Measurements from ENCODE around the gene TXNDC17.
"Not testable (repeated sequence)": the region's sequence is repeated elsewhere in the genome, so short reads cannot be mapped to it uniquely, and the experiment has no call there.

Gene TXNDC17

GRCh38 chr17:6636616-6637457 is 4.0 kb upstream of the TXNDC17 start:
- in situ Hi-C loops (cut with MboI; ENCODE audit: low sequenced_read_pairs) = no loop called here

GRCh38 chr17:6637458-6637840 is 3.4 kb upstream of the TXNDC17 start:
- in situ Hi-C loops (cut with MboI; ENCODE audit: low sequenced_read_pairs) = no loop called here

DNA sequence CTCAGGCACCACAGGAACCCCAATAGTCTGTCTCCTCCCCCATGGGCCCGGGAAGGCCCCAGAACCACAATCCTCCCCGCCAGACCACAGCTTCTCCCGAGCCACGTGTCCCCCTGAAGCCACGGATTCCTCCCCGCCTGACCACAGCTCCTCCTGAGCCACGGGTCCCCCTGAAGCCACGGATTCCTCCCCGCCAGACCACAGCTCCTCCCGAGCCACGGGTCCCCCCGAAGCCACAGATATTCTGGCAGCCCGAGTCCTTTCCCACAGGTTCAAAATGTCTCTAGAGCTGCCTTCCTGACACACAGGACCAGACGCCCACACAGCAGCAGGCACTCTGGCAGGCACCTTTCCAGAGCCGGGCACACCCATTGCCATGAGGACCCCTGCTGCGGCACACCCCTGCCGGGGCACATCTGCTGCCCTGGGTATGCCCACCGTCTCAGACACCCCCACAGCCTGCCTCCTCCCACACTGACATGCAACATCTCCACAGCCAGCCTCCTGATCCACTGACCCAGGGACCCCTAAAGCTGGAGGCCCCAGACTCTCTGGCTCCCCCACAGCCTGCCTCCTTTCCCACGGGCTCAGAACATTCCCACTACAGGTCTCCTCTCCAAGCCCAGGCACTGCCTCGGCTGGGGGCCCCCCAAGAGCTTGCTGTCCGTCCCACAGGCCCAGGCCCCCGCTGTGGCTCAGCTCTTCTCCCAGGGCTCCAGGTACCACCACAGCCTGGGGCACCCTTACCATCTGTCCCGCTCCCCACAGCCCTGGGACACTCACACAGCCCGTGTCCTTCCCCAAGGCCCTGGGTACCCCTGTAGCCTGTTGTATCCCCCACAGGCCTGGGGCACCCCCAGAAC is 2.6 kb upstream of the TXNDC17 start:
- in situ Hi-C loops (cut with MboI; ENCODE audit: low sequenced_read_pairs) = no loop called here

DNA sequence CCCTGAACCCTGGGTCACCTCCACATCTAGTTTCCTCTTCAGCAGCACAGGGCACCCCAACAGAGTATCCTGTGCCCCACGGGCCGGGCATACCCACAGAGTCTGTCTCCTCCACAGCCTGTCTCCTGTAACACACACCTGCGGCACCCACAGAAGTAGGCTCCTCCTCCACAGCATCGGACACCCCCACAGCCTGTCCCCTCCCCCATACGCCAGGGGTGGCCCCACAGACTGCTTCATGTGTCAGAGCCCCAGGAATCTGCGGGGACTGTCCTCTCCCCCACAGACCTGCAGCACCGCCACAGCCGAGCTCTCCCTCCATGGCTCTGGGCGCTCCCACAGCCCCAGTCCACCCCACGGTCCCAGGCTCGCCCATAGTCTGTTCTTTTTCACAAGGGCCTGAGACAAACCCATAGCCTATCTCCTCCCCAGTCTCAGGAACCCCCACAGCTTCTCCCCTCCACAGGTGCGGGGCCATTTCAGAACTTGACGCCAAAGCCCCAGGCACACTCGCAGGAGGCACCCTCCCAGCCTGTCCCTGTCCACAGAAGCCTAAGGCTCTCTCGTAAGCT is 1.8 kb upstream of the TXNDC17 start:
- in situ Hi-C loops (cut with MboI; ENCODE audit: low sequenced_read_pairs) = no loop called here

DNA sequence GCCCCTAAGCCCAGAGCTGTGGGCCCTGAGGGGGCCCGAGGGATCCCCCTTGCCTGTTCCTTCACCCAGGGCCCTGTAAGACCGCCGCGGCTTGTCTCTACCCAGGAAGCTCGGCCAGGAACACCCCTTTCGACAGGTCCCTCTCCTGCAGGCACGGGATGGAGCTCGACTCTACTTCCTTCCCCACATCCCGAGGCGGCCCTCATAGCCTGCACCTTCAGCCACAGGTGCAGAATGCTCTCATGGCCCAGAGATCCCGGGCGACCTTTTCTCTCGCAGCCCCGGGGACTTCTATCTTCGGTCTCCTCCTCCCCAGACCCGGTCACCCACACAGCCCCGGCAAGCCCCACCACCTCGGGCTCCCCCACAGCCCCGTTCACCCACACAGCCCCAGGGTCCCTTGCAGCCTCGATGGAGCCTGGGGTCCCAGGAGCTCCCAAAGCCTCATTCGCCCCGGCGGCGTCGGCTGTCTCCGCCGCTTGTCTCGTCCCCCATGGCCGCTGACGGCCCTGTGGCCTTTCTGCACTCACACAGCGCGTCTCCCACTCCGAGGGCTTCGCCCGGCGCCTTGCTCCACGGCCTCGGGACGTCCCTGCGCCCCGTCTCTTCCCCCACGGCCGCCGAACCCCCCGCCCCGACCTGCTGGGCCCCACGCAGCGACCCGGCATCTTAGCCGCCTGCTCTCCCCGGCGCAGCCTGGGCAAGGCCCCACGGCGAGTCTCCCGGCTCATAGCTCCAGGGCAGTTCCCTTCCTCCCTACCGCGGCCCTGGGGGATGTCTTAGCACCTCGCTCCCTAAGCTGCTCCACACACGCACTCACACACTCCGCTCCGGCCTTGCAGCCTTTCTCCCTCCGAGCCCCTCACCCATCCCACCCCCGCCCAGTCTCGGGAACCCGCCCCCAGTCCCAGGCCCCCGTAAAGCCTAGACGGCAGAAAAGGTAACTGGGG is 999 bp upstream of the TXNDC17 start:
- in situ Hi-C loops (cut with MboI; ENCODE audit: low sequenced_read_pairs) = no loop called here

- in situ Hi-C loops (cut with MboI; ENCODE audit: low sequenced_read_pairs) = no loop called here
Measured at GRCh38 chr17:6641247-6641863, 495 bp downstream of the TXNDC17 start.

- in situ Hi-C loops (cut with MboI; ENCODE audit: low sequenced_read_pairs) = no loop called here
Measured at GRCh38 chr17:6642592-6642991, 1.7 kb downstream of the TXNDC17 start.

DNA sequence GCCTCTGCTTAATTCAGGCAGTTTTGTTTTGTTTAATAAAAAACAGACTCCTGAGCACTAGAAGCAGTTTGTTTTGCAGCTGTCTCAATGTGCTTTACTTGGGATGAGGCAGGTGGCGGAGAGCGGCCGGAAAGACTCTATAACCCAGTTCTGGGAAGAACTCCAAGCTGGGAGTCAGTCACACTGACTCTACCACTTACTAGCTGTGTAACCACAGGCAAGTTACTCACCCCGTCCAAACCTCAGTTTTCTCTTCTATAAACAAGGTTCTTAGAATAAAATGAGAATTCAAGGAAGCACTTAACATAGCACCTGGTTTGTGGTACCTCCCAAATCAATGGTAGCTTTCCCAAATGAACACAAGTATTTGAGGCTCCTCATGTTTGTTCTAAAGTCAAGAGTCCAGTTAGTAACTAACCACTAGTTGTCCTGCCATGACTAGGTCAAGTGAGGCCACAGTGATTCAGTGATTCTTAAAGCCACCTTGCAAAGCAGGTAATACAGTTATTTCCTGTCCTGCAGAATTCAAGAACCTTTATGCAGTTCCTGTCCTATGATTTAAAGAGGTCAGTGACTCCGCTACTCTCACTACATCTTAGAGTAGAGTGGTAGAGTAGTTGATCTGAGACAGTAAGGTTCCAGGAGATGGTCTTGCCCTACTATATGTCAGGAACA is 2.7 kb downstream of the TXNDC17 start:
- in situ Hi-C loops (cut with MboI; ENCODE audit: low sequenced_read_pairs) = no loop called here

DNA sequence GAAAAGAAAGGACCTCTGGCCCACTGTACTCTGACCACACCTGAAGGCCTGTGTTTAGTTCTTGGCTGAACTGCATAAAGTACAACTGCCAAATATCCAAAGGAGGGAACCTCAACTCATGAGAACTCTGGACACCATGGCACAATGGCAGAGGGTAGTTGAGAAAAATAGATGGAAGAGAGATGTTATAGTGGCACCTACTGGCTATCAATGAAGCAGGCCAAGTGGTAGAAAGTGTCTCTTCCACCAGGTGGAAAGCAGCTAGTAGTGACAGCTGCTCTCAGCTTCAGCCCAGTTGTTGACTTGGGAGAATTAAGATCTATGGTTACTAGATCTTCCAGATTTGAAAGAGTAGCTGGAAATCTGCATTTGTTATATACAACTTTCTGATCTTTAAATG is 7.3 kb downstream of the TXNDC17 start:
- in situ Hi-C loops (cut with MboI; ENCODE audit: low sequenced_read_pairs) = no loop called here

- in situ Hi-C loops (cut with MboI; ENCODE audit: low sequenced_read_pairs) = no loop called here
Measured at GRCh38 chr17:6651354-6651918, 10.6 kb downstream of the TXNDC17 start, which contains the start of the genes C17orf100 and MED31. Gene C17orf100, plus strand, starts transcription at chr17:6651762. Its CDS starts 152 bp downstream, at chr17:6651914. Gene MED31, minus strand, starts transcription at chr17:6651605. Its CDS starts 77 bp downstream, at chr17:6651528.

- in situ Hi-C loops (cut with MboI; ENCODE audit: low sequenced_read_pairs) = no loop called here
Measured at GRCh38 chr17:6651919-6652452, 11.1 kb downstream of the TXNDC17 start.

DNA sequence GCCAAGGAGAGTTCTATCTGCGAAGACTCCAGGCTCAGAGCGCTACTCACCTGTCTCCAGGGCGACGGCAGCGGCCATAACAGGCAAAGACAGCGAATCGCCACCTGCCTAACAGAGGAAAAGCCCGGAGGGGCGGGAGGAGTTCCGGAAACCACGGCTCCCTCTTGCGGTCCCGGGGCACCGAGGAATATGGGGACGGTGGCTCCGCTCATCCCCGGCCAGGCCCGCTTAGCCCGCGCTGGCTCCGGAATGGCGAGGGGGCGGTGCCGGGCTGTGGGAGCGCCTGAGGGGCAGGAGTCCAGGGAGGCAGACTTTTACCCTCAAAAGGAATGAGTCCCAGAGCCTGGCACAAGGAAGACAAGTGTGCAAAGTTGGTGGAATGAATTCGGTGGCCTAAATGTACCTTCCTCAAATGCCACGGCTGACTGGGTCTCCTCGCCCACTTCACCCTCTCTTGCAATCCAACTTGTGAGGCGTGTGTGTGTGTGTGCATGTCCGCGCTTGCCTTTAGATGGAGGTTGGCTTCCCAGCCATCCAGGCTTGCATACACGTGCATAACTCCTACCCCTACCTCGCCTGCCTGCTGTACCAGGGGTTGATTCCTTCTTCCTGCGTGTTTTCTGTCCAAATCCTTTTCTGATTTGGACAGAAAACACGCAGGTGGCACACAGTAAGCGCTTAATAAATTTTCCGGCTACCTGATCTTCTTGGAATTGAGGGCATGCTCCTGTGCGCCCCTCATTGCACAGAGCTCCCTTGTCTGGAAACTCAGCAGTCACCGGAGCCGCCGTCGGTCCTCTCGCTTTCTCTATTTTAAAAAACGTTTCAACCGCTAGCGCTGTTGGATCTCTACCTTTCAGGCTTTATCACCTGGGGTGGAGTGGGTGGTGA is 14.2 kb downstream of the TXNDC17 start:
- in situ Hi-C loops (cut with MboI; ENCODE audit: low sequenced_read_pairs) = no loop called here

DNA sequence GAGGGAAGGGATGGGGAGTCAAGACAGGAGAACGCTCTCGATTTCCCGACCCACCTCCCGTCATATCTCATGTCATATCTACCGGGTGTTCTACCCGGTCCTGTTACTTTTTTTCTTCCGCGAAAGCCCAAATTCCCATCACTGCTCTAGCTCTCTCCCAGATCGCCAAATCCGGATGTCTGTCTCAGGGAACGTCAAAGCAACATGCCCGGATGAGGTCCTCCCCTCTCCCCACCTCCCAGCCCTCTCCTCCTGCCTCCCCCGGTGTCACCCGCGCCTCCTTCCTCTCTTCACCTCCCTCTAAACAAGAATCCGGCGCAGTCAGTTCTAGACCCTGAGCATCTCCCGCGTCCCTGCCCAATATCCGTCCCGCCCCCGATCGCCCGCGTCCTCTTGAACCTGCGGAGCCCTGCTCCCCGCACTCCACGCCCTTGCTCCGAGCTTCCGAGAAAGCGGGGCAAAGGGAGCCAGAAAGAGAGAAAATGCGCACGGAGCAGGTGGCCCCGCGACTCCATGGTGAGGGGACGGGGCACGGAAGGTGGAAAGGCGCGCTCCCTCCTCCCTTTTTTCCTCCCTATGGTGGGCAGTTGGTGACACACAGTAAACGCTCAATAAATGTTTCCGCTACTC is 15.0 kb downstream of the TXNDC17 start:
- in situ Hi-C loops (cut with MboI; ENCODE audit: low sequenced_read_pairs) = not testable (repeated sequence)

DNA sequence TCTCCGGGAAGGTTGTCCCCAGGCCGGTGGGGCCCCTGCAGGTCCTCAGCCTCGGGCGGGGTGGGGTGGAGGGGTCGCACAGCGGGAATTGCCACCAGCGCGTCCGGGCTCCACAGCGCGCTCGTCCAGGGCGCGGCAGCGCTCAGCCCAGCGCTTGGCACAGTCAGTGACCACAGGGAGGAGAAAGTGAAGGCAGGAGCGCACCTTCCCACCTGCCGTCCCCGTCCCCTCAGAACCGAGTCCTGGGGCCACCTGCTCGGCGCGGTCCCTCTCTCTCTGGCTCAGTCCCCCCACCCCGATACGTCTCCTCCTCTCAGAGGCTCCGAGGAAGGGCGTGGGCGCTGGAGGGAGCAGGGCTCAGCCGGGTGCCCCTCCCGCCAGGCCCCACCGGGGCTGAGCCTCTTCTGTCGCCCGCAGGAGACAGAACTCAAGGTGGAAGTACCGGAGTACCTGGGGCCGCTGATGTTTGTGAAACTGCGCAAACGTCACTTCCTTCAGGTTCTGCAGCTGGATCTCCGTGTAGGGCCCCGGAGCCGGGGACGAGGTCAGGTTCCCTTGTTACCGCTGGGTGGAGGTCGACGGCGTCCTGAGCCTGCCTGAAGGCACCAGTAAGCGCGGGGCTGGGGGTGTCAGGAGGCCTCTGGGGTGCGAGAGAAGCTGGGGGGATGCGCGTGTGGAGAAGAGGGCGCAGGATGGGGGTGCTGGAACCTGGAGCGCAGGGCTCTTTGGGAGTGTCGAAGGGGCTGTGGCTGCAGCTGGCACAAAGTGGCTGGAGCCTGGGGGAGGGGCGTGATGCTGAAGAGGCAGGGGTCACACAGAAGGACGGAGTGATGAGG is 16.2 kb downstream of the TXNDC17 start:
- in situ Hi-C loops (cut with MboI; ENCODE audit: low sequenced_read_pairs) = not testable (repeated sequence)

DNA sequence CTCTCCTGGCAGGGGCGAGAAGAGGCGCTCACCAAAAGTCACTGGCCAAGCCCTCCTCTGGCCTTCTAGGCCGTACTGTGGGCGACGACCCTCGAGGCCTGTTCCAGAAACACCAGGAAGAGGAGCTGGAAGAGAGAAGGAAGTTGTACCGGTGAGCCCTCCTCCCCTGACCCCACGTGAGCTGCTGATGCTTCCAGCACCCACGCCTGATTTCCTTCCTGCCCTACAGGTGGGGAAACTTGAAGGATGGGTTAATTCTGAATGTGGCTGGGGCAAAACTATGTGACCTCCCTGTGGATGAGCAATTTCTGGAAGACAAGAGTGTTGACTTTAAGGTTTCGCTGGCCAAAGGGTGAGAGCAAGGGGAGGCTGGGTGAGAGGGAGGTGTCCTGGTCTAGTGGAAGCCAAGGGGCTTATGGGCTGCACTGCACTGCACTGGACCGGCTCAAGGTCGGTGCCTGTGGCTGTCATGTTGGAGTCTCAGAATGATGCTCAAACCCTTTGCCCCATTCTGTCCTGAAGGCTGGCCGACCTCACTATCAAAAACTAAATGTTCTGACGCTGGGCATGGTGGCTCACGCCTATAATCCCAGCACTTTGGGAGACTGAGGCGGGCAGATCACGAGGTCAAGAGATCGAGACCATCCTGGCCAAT is 16.9 kb downstream of the TXNDC17 start:
- in situ Hi-C loops (cut with MboI; ENCODE audit: low sequenced_read_pairs) = no loop called here

DNA sequence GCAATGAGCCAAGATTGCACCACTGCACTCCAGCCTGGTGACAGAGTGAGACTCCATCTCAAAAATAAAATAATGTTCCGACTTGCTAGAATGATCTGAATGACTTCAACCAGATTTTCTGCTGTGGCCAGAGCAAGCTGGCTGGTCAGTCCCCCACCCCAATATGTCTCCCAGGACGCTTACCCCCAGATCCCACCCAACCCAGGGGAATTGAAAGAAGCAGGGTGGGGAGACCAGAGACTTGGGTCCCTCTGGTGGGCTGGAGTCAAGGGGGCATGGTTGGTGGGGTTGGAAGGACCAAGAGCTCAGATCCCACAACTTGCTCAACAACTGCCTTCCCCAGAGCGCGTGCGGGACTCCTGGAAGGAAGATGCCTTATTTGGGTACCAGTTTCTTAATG is 17.6 kb downstream of the TXNDC17 start:
- in situ Hi-C loops (cut with MboI; ENCODE audit: low sequenced_read_pairs) = not testable (repeated sequence)
